Endothelial cell of umbilical vein (primary cell): ENCODE data around the gene CCL2. TPM values are rescaled to one million over a fixed set of nuclear protein-coding genes. Genes with fewer than 3 reads are reported as not detected.

Source experiments
- BruUV-seq: library from RNA; stranded (reverse); fragments of 400-500 nt; replicated peaks from 2 replicates; lab custom pipeline; 2021; lab: Mats Ljungman, UMichigan
- CTCF ChIA-PET: fragments of 300-600, 350-600 bp; sonication (Branson Sonifier 250); formaldehyde crosslinking; loops from one replicate; lab custom pipeline; 2021; ENCODE audit warnings: antibody characterized with exemption, inconsistent platforms; lab: Charles Lee
- POLR2A ChIA-PET: fragments of 300-600, 350-600 bp; sonication (Branson Sonifier 250); formaldehyde crosslinking; loops from one replicate; lab custom pipeline; 2021; ENCODE audit warnings: antibody characterized with exemption, inconsistent platforms; lab: Charles Lee
- DNase-seq: peaks from one replicate; pipeline ENCODE4 v3.0.0-alpha.2; 2011; ENCODE audit warnings: low read depth, low spot score
- FAIRE-seq: peaks from 2 replicates; lab custom pipeline; 2011; peaks lifted over from hg19 to GRCh38; lab: Jason Lieb, UNC
- H2AFZ ChIP-seq: 2 replicates; pipeline ENCODE4 v1.6.0; 2012; ENCODE audit warnings: low read depth, low read length, control low read depth, inconsistent platforms
- H3K27ac ChIP-seq: 2 replicates; pipeline ENCODE4 v1.5.1; 2011; ENCODE audit warnings: low read depth, mild to moderate bottlenecking, control low read depth, low read length, moderate library complexity; ENCODE audit not compliant: insufficient read depth
- H3K27me3 ChIP-seq, 2 experiments: 2 replicates each; pipeline versions ENCODE4 v1.6.0 to v1.6.1; 2011; ENCODE audit warnings: low read length in 2 of 2, mixed read lengths in 1 of 2; ENCODE audit not compliant: control insufficient read depth in 2 of 2, insufficient read depth in 2 of 2
- H3K36me3 ChIP-seq, 2 experiments: 2 replicates in 1 of 2; 3 replicates in 1 of 2; pipeline ENCODE4 v1.5.1; 2011; ENCODE audit warnings: low read length in 2 of 2, mild to moderate bottlenecking in 1 of 2, moderate library complexity in 1 of 2; ENCODE audit not compliant: control insufficient read depth in 2 of 2, insufficient read depth in 2 of 2; ENCODE audit errors: extremely low read depth in 1 of 2
- H3K4me1 ChIP-seq: 3 replicates; pipeline ENCODE4 v1.5.1; 2011; ENCODE audit warnings: mild to moderate bottlenecking, low read length; ENCODE audit not compliant: control insufficient read depth, insufficient read depth; ENCODE audit errors: extremely low read depth
- H3K4me2 ChIP-seq: 2 replicates; pipeline ENCODE4 v1.6.1; 2011; ENCODE audit warnings: low read length, control low read depth, mixed read lengths; ENCODE audit not compliant: insufficient read depth
- H3K4me3 ChIP-seq, 3 experiments: fragments of 200-600 bp in 1 of 3; sonication (generic), shearing (Covaris generic) in 1 of 3; replicated peaks in 1 of 3; 2 replicates each; pipeline ENCODE4 v1.5.1; 2011 to 2016; ENCODE audit warnings: control low read depth in 3 of 3, low read length in 3 of 3, mild to moderate bottlenecking in 2 of 3, inconsistent platforms in 1 of 3, low read depth in 1 of 3, moderate library complexity in 1 of 3; ENCODE audit not compliant: insufficient read depth in 1 of 3
- H3K79me2 ChIP-seq: 2 replicates; pipeline ENCODE4 v1.6.0; 2012; ENCODE audit warnings: low read length, inconsistent platforms; ENCODE audit not compliant: control insufficient read depth, insufficient read depth
- H3K9ac ChIP-seq: replicated peaks from 2 replicates; pipeline ENCODE3; 2011; ENCODE audit warnings: low read length, control low read depth; ENCODE audit not compliant: insufficient read depth; ENCODE audit errors: extremely low read depth
- H3K9me1 ChIP-seq: replicated peaks from 3 replicates; pipeline ENCODE4 v1.6.0; 2011; ENCODE audit warnings: mild to moderate bottlenecking, low read length; ENCODE audit not compliant: control insufficient read depth, insufficient read depth; ENCODE audit errors: extremely low read depth
- H3K9me3 ChIP-seq: replicated peaks from 2 replicates; pipeline ENCODE4 v1.5.1; 2012; ENCODE audit warnings: low read length, inconsistent platforms; ENCODE audit not compliant: control insufficient read depth, insufficient read depth
- H4K20me1 ChIP-seq: replicated peaks from 2 replicates; pipeline ENCODE3; 2011; ENCODE audit warnings: mild to moderate bottlenecking, low read length; ENCODE audit not compliant: control insufficient read depth, insufficient read depth; ENCODE audit errors: extremely low read depth
- EZH2 ChIP-seq: IDR thresholded peaks from 2 replicates; pipeline ENCODE4 v1.6.1; 2012; ENCODE audit warnings: borderline replicate concordance, low read depth, mild to moderate bottlenecking, moderate library complexity, low read length, inconsistent platforms; ENCODE audit not compliant: severe bottlenecking
- FOS ChIP-seq: IDR thresholded peaks from 2 replicates; pipeline ENCODE4 v1.6.1; 2011; ENCODE audit warnings: mild to moderate bottlenecking, low read length, moderate library complexity, borderline replicate concordance; ENCODE audit not compliant: insufficient read depth
- GATA2 ChIP-seq: IDR thresholded peaks from 2 replicates; pipeline ENCODE4 v1.7.0; 2011; ENCODE audit warnings: low read depth, mild to moderate bottlenecking, moderate library complexity, mixed read lengths, low read length; ENCODE audit not compliant: insufficient read length, insufficient read depth
- JUN ChIP-seq: IDR thresholded peaks from 2 replicates; pipeline ENCODE4 v1.6.1; 2011; ENCODE audit warnings: borderline replicate concordance, low read depth; ENCODE audit not compliant: insufficient read length, insufficient read depth
- MAX ChIP-seq: IDR thresholded peaks from 2 replicates; pipeline ENCODE4 v1.6.1; 2011; ENCODE audit not compliant: insufficient read depth, insufficient read length
- MYC ChIP-seq: IDR thresholded peaks from one replicate; pipeline ENCODE4 v1.6.1; 2011; ENCODE audit warnings: mild to moderate bottlenecking, low read depth, low read length
- POLR2A ChIP-seq: IDR thresholded peaks from 2 replicates; pipeline ENCODE4 v1.6.1; 2012; ENCODE audit warnings: low read depth, mild to moderate bottlenecking, control low read depth, low read length
- POLR2AphosphoS5 ChIP-seq: IDR thresholded peaks from 2 replicates; pipeline ENCODE4 v1.6.1; 2012; ENCODE audit warnings: low read depth, mild to moderate bottlenecking, control low read depth, low read length, moderate library complexity; ENCODE audit not compliant: insufficient read depth
- dilution Hi-C: fragments of 300-500 bp; cut with MboI; formaldehyde crosslinking; loops from one replicate; pipeline ENCODE4 v1.15.0; 2019; ENCODE audit warnings: low sequenced_read_pairs; ENCODE audit not compliant: extremely low pct_ligation_motif_present
- intact Hi-C: fragments of 100-400 bp; cut with micrococcal nuclease; formaldehyde crosslinking; loops from one replicate; pipeline ENCODE4 v1.10.0; 2022
- polyA plus RNA-seq, 4 experiments: library from polyadenylated mRNA; depleted of rRNA in 3 of 4; stranded (reverse) in 3 of 4; unstranded in 1 of 4; fragments of >200 nt; gene quantifications; 2 replicates each; pipeline versions ENCODE4 v1.2.1 to v1.2.3, GENCODE V29; 2011 to 2012; ENCODE audit warnings: missing spikeins in 1 of 4
- total RNA-seq: library from RNA; stranded (reverse); gene quantifications from 2 replicates; pipeline ENCODE4 v1.2.3, GENCODE V29; 2021
- TF ChIP-seq, protein P1 (sequence below), 2 donors: IDR thresholded peaks; 1 replicate in 1 of 2; 2 replicates in 1 of 2; pipeline ENCODE4 v1.5.1; 2011; ENCODE audit warnings: low read length in 2 of 2, mild to moderate bottlenecking in 2 of 2, moderate library complexity in 2 of 2, control low read depth in 1 of 2, inconsistent platforms in 1 of 2, low read depth in 1 of 2; ENCODE audit not compliant: insufficient read depth in 1 of 2; ENCODE audit errors: extremely low read depth in 1 of 2

CCL2 gene
- total and polyA plus RNA-seq, 2 donors (not counting 3 experiments of a cell fraction or from before 2014, with no cell fraction given) = 238 to 599 TPM

DNA sequence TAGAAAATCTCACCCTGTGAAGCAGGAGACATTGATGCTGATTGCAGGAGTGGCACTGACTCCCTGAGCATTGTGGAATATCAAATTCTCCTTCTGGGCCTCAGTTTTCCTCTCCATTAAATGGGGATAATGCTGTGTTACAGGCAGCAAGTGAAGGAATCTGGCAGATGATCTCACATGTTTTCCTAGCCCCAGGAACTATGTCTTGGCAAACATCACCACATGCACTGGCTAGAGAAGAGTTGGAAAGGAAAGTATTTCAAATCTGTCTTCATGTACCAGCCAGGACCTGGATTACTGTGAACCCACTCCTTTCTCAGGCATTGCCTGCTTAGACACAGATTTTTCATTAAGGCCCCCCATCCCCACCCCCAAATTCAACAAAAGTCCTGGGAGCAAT is 50.5 kb downstream of the CCL2 start:
- Histone ChIP-seq H3K27ac (no peak overlapping the region), H4K20me1 (no peaks in the 10 kb centered on the region), H3K9me3 (no peaks in the 10 kb centered on the region), H3K4me3 (no peak overlapping the region), H3K36me3 (no peaks in the 10 kb centered on the region), H3K4me1 (peaks cover 5% of the 10 kb centered on the region), H3K4me2 (no peak overlapping the region), H3K9me1 (no peaks in the 10 kb centered on the region), H2AFZ (no peak overlapping the region), H3K27me3 (peaks cover 12 to 15% of the 10 kb centered on the region in 2 experiments), H3K9ac (no peak overlapping the region), H3K79me2 (no peaks in the 10 kb centered on the region)
- no TSS peak for BruUV-seq
- dilution Hi-C loops (loop anchor here (25.0 kb wide), 1 partner anchor 93 kb away; no protein-coding TSS in a partner anchor), intact Hi-C loops (loop anchor here (1.0 kb wide), 6 partner anchors 46 to 134 kb away; no protein-coding TSS in a partner anchor)
- ChIA-PET POLR2A (interaction anchor here (1.2 kb wide), 1 partner anchor 105 kb away, joined by 3 read pairs; no protein-coding TSS in a partner anchor), CTCF (interaction anchor here (0.7 to 11.1 kb wide), 30 partner anchors 11 to 134 kb away, joined by 3 to 202 read pairs (median 6); partner anchors contain the start of genes CCL1, CCL13, CCL2 and CCL7)
- TF ChIP-seq MAX = no peak
- no peak for TF ChIP-seq MYC
- no peak for TF ChIP-seq POLR2A
- no peak for TF ChIP-seq POLR2AphosphoS5
- TF ChIP-seq EZH2 = no peak
- TF ChIP-seq GATA2 = no peak
- TF ChIP-seq, protein P1, sequence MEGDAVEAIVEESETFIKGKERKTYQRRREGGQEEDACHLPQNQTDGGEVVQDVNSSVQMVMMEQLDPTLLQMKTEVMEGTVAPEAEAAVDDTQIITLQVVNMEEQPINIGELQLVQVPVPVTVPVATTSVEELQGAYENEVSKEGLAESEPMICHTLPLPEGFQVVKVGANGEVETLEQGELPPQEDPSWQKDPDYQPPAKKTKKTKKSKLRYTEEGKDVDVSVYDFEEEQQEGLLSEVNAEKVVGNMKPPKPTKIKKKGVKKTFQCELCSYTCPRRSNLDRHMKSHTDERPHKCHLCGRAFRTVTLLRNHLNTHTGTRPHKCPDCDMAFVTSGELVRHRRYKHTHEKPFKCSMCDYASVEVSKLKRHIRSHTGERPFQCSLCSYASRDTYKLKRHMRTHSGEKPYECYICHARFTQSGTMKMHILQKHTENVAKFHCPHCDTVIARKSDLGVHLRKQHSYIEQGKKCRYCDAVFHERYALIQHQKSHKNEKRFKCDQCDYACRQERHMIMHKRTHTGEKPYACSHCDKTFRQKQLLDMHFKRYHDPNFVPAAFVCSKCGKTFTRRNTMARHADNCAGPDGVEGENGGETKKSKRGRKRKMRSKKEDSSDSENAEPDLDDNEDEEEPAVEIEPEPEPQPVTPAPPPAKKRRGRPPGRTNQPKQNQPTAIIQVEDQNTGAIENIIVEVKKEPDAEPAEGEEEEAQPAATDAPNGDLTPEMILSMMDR (IDR thresholded peaks at IDR 0.05; ENCODE audit: extremely low read depth in 1 of 2, insufficient read depth in 1 of 2, low read depth in 1 of 2, low read length in 2 of 2) = no peak
- no peak for TF ChIP-seq FOS
- TF ChIP-seq JUN = no peak
- FAIRE-seq (no peak), DNase-seq (no peak)
